ENCODE measurements around the gene SLC26A11. TPM values are rescaled to one million over a fixed set of nuclear protein-coding genes. Genes with fewer than 3 reads are reported as not detected.

The SLC26A11 gene
- total RNA-seq, 4 donors from 2014 or later: 2.6 to 3.3 (median 3.1) TPM

- intact Hi-C loops (cut with DNase I; ENCODE audit: low total_unique reads): loop anchor here (2.0 to 10.0 kb wide), 4 partner anchors 45 to 259 kb away; partner anchors contain the start of gene GAA
- peaks cover 24 to 34% of the 10 kb centered on the region in 2 donors for H3K4me1 ChIP-seq
- no peaks in the 10 kb centered on the region for H3K27me3 ChIP-seq
- DNase-seq (peak; percentile 81 to 86), ATAC-seq (peak; percentile 50 to 66)
- in situ Hi-C loops (cut with MboI; ENCODE audit: low sequenced_read_pairs in 4 of 4): no loop called here
- TF ChIP-seq POLR2A (IDR thresholded peaks at IDR 0.05) (peak in 1 of 2 donors; percentile 32), CTCF (IDR thresholded peaks at IDR 0.05 in 4 of 5, conservative IDR thresholded peaks at IDR 0.05 in 1 of 5) (peak in 1 of 5 experiments; percentile 22)
- H3K27ac ChIP-seq: peak overlapping the region; percentile 93 to 100 (median 98)
- no peaks in the 10 kb centered on the region for H3K9me3 ChIP-seq
- peak overlapping the region; percentile 30 to 47 (median 37) for H3K4me3 ChIP-seq
- peaks cover 0 to 9% of the 10 kb centered on the region in 2 donors for H3K36me3 ChIP-seq
These were observed 43.3 kb downstream of the SLC26A11 start for GRCh38 chr17:80263253-80264204.

GRCh38 chr17:80264205-80265075, 44.2 kb downstream of the SLC26A11 start:
- H3K36me3 ChIP-seq: peaks cover 0 to 14% of the 10 kb centered on the region in 2 donors
- H3K9me3 ChIP-seq: no peaks in the 10 kb centered on the region
- intact Hi-C loops (cut with DNase I; ENCODE audit: low total_unique reads) (loop anchor here (5.0 to 10.0 kb wide), 3 partner anchors 162 to 260 kb away; partner anchors contain the start of gene GAA), in situ Hi-C loops (cut with MboI; ENCODE audit: low sequenced_read_pairs in 4 of 4) (no loop called here)
- H3K27me3 ChIP-seq: no peaks in the 10 kb centered on the region
- peak overlapping the region; percentile 26 to 47 (median 37) for H3K4me3 ChIP-seq
- TF ChIP-seq CTCF (IDR thresholded peaks at IDR 0.05 in 4 of 5, conservative IDR thresholded peaks at IDR 0.05 in 1 of 5) (no peak), POLR2A (IDR thresholded peaks at IDR 0.05) (no peak)
- DNase-seq: no peak
- peaks cover 23 to 33% of the 10 kb centered on the region in 2 donors for H3K4me1 ChIP-seq
- peak overlapping the region in 2 of 4 donors; percentile 93 to 98 for H3K27ac ChIP-seq
- ATAC-seq: no peak

GRCh38 chr17:80265205-80266068, 45.2 kb downstream of the SLC26A11 start:
- intact Hi-C loops (cut with DNase I; ENCODE audit: low total_unique reads) (loop anchor here (10.0 kb wide), 1 partner anchor 261 kb away; no protein-coding TSS in a partner anchor), in situ Hi-C loops (cut with MboI; ENCODE audit: low sequenced_read_pairs in 4 of 4) (no loop called here)
- Histone ChIP-seq H3K27ac (no peak overlapping the region), H3K4me1 (peaks cover 23 to 29% of the 10 kb centered on the region in 2 donors), H3K4me3 (no peak overlapping the region), H3K36me3 (peaks cover 0 to 16% of the 10 kb centered on the region in 2 donors), H3K9me3 (no peaks in the 10 kb centered on the region), H3K27me3 (no peaks in the 10 kb centered on the region)
- ATAC-seq: no peak
- DNase-seq: no peak
- no peak for TF ChIP-seq POLR2A (IDR thresholded peaks at IDR 0.05)
- TF ChIP-seq CTCF (IDR thresholded peaks at IDR 0.05 in 4 of 5, conservative IDR thresholded peaks at IDR 0.05 in 1 of 5): no peak

- TF ChIP-seq POLR2A (IDR thresholded peaks at IDR 0.05) (no peak), CTCF (IDR thresholded peaks at IDR 0.05 in 4 of 5, conservative IDR thresholded peaks at IDR 0.05 in 1 of 5) (no peak)
- peaks cover 0 to 16% of the 10 kb centered on the region in 2 donors for H3K36me3 ChIP-seq
- no peaks in the 10 kb centered on the region for H3K9me3 ChIP-seq
- no peak overlapping the region for H3K4me3 ChIP-seq
- H3K4me1 ChIP-seq: peaks cover 14 to 18% of the 10 kb centered on the region in 2 donors
- H3K27ac ChIP-seq: no peak overlapping the region
- no peak for DNase-seq
- no peak for ATAC-seq
- intact Hi-C loops (cut with DNase I; ENCODE audit: low total_unique reads): loop anchor here (10.0 kb wide), 1 partner anchor 263 kb away; no protein-coding TSS in a partner anchor
- no peaks in the 10 kb centered on the region for H3K27me3 ChIP-seq
- in situ Hi-C loops (cut with MboI; ENCODE audit: low sequenced_read_pairs in 4 of 4): no loop called here
These were observed 47.2 kb downstream of the SLC26A11 start for GRCh38 chr17:80267391-80267790.

Data from gastrocnemius medialis (tissue), 4 donors.